HG02623 (cell line): ENCODE measurements around the gene SPATA13.

Experiments
- ATAC-seq: cut with Tn5 transposase; IDR thresholded peaks from one replicate; pipeline ENCODE4 v1.9.1; 2021; ENCODE audit warnings: moderate library complexity; ENCODE audit not compliant: unreplicated experiment

Gene SPATA13

DNA sequence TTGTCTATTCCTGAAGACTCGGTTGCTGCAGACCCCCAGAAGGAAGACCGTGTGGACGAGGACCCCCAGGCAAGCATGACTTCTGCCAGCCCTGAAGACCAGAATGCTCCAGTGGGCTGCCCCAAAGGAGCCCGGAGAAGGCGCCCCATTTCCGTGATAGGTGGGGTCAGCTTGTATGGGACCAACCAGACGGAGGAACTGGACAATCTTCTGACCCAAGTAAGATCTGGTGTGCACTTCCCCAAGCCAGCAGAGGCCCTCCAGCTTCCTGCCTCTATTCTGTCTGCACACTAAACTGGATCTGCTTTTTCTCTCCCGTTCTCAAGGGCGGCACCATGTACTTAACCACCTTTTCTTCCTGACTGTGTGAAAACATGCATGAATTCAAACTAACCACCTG, 89.1 kb downstream of the SPATA13 start:
- no peak for ATAC-seq

DNA sequence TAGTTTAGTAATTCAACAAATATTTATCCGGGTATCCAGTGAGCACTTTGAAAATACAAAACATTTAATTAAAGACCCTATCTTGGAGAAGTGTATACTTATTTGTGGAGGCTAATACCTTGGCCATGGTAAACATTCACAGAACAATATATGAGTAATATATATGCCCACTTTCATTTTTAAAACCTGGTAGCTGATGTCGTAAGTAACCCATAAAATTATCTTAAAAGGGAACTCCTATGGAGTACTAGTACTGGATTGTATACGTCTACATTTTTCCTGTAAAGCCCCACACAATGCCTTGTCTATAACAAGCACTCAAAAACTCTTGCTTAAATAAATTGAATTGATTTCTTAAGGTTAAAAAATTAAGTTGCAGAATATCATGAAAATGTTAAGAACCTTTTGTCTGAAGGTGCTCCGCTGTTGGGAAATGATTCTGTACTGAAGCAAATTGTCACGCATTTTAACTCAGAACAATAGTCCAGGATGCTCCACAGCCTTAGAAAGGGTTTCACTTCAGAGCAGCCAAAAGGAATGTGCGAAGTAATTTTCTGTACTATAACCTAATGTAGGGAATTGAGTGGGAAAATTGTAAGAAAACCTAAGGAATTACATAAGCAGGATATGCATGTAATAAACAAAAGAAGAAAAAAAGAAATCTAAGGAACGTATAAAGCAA, 90.0 kb downstream of the SPATA13 start:
- no peak for ATAC-seq

DNA sequence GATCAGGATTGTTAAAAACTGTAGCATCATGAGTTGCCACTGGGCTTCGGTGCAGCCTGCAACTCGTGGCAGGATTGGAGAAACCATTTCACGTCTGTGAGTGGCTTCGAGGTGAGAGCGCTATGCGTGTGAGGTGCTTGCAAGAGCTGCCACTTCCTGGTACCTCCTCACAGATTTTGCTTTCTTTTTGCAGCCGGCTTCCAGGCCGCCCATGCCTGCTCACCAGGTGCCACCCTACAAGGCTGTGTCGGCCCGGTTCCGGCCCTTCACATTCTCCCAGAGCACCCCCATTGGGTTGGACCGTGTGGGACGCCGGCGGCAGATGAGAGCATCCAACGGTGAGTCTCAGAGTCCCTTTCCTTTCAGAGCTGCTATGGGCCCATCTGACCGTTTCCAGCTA, 91.0 kb downstream of the SPATA13 start:
- no peak for ATAC-seq

DNA sequence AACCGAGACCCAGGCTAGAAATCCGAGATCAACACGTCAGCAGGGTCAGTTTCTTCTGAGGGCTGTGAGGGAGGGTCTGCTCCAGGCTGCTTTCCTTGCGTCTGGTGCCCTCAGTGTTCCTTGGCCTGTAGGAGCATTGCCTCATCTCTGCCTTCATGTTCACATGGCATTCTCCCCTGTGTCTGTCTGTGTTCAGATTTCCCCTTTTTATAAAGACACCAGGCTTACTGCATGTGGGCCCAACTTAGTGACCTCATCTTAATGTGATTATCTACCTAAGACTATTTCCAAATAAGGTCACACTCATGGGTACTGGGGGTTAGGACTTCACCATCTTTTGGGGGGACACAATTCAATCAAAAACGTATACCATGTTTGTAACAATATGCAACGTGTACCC, 91.6 kb downstream of the SPATA13 start:
- no peak for ATAC-seq

DNA sequence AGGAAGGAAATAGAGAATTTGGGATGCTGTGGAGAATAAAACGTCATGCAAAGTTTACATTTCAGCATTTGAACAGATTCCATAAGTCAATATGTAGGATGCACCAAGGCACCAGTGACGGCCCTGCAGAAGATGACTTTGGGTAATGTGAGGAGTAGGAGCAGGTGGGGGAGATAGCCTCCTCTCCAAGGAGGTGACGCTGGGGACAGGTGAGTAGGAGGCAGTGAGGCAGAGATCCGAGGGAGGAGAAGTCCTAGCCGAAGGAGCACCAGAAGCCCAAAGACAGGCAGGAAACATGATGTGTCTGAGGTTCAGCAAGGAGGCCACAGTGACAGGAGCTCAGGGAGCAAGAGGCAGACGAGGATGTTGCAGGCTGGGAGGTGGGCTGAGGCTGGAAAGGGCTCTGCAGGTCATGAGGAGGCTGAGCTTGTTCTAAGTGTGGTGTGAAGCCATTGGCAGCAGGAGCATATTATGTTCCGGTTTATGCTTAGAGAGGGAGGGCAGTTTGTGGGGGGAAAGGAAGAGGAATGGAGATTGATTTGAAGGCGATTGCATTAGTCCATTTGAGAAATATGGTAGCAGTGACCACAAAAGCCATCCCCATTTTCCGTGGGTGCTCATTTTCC, 93.1 kb downstream of the SPATA13 start:
- no peak for ATAC-seq

DNA sequence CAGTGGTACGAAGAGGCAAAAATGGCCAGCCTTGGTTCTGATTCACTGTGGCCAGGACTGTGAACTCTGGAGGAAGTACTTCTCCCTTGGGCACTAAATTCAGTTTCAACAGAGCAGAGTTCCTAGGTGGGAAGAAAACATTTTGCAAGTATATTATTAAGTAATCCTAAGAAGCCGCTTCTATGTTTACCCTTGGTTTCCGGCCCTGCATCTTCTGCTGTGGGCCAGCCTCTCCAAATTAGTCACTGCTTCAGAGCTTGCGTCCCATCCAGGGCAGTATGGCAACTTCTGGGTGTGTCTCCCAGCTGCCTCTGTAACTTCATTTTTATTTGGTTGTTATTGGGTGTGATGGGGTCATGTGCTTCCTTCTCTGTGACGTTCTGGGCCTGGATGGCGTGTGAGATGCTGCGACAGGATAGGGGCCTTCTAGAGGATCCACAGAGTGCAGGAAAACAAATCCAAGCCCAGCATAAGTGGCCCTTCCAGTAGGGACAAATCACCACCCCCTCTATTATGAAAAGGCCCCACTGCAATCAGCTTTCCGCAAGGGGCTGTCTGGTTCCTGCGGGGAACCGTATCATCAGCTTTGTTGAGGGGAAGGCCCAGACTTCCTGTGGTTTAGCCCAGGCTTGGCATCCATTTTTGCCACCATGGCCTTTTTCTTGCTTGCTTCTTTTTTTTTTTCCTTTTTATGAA, 93.8 kb downstream of the SPATA13 start:
- ATAC-seq: no peak

DNA sequence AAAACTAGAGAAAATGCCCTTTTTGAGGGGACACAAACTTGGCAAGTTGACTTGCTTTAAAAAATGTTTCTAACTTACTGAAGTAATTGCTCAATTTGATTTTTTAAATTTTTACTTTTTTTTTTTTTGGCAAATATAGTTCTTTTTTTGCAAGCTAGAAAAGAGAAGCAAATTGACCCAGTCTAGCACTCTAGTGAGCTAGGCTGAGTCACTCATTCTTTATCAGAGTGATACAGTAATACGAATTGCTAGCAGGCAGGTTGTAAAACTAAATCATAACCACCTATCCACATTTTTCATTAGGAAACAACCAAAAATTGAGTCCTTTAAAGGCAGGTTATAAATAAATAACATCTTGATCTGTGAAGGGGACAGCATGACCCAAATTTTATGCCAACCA, 97.0 kb downstream of the SPATA13 start:
- no peak for ATAC-seq

DNA sequence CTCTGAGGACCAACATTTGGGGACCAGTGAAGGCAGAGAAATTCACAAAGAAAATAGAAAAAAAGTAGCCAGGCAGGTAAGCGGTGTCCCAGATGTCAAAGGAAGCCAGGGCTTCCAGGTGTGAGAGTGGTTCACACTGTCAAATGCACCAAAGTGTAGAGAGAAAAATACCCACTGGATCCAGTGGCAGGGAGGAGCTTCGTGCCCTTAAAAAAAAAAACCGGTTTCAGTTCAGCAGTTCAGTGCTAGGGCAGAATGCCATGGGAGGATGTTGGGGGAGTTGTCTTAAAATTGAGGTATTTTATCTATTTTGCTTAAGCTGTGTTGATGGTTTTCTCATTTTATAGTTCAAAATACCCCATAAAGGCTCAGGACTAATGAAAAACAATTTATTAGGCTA, 101.0 kb downstream of the SPATA13 start:
- ATAC-seq: no peak

DNA sequence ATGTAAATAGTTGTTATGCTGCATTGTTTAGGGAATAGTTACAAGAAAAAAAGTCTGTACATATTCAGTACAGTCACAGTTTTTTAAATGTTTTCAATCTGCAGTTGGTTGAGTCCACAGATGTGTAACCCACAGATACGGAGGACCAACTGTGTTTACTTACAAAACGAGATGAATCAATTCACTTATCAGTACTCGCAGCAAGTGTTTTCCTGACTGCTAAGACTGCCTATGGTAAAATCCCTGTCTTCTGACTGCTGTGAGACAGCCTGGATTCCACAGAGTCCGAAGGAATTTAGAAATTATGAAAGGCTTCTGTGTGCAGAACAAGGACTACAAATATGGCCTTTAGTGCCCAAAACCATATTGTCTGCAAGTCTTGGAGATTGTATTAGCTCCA, 103.1 kb downstream of the SPATA13 start:
- no peak for ATAC-seq

DNA sequence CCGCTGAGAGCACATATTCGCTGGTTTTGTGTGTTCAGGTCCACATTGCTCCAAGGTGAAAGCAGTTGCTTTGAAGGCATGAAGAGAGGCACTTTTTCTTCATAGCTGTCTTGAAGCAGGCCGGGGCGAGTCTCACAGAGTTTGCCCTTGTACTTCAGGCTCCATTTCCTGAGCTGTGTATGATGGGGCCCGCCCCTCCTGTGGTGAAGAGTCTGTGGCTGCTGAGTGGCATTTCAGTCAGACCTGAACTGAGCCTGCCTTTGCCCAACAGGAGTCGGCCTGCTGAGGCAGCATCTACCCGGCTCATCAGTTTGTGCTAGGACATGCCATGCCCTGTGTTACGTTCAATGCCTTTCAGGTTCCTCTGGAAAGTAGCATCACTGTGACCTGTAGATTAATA, 104.5 kb downstream of the SPATA13 start:
- no peak for ATAC-seq

DNA sequence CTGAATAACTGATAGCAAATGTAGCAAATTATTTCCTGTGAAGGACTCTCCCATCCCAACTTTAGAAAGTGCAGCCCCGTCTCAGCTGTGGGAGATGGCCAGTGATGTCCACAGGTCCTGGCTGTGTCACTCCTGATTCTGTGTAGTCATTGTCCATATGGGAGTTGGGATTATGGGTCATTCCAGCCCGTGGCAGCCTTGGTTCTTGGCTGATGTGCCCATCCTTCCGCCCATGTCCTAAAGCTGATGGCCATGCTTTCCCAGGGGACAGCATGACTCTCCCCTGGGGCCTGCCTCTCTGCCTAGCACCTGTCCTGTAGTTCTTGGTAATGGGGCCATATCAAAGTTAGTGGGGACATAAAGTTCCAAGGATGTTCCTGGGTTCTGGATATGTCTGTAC, 104.9 kb downstream of the SPATA13 start:
- no peak for ATAC-seq

DNA sequence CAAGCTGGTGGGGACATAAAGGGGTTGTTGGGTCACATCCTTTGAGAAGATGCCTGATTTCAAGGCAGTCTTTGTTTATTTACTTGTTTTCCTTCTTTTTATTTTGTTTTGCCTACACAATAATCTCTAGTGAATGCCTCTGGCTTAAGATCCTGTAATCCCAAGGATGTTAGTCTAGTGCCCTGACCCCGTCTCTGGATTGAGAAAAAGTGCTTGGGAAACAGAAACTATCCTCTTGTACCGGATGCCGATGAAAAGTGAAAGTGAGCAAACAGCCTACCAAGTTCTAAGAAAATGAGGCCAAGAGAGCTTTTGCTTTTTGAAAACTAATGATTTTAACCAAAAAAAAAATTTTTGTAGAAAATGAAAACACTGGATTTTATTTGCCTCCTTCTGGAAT, 106.8 kb downstream of the SPATA13 start:
- ATAC-seq: no peak

DNA sequence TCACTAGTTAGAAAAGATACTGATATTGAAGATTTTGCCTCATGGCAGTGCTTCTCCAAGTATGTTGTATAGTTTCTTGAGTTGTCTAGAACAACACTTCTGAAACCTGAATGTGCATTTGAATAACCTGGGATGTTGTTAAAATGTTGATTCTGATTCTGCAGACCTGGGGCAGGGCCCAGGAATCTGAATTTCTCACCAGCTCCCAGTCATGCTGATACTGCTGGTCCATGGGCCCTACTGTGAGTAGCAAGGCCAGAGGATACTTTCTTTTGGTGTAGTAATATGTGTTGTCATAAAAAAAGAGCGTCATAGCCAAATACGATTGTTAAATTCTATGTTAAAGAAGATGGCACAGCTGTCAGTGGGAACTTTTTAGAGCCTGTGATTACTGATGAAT, 107.3 kb downstream of the SPATA13 start:
- ATAC-seq: no peak

DNA sequence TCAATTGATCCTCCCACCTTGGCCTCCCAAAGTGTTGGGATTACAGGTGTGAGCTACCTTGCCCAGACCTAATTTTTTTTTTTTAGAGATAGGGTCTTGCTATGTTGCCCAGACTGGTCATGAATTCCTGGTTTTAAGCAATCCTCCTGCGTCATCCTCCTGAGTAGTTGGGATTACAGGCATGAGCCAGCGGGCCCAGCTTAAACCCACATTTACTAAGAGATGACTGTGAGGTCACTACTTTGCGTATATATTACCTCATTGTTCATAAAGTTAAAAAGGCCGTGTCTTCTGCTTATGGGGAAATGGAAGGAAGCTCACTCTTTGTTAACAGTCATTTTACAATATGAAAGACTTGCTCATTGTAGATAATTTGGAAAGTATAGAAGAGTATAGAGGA, 109.3 kb downstream of the SPATA13 start:
- ATAC-seq: no peak

DNA sequence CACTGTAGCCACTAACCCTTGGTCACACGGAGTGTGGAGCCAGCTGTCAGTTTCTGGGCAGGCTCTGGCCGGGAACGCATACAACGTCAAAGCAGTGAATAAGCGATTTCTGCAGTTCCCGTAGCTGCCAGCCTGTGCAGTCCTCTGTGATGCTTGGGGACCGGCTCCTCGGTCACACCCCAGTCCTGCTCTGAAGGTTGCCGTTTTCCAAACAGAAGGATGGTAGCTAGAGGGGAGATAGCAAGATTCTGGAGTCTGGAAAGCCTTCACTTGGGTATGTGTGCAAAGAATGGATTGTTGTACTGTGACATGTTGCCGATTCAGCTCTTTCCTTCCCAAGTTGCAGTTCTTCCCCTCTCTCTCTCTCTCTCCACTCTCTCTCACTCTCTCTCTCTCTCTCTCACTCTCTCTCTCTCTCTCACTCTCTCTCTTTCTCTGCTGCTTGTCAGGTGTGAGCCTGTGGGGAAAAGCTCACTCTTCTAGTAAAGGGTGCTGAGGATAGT, 110.2 kb downstream of the SPATA13 start:
- peak; percentile 36 for ATAC-seq

DNA sequence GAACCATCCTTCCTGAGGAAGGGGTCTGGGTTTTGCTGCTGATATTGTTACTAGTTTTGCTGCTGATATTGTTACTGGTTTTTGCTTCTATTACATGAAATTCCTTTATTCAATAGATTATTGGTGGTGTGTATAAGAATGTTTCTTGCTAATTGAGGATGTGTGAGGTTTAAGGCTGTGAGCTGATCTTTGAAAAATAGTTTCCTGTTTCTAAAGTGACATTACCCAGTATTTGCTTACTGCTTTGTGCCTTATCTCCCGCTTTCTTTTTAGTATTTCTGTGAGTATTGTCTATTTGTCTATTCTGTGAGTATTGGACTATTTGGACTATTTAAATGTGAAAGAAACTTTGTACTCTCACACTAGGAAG, 110.7 kb downstream of the SPATA13 start:
- no peak for ATAC-seq

DNA sequence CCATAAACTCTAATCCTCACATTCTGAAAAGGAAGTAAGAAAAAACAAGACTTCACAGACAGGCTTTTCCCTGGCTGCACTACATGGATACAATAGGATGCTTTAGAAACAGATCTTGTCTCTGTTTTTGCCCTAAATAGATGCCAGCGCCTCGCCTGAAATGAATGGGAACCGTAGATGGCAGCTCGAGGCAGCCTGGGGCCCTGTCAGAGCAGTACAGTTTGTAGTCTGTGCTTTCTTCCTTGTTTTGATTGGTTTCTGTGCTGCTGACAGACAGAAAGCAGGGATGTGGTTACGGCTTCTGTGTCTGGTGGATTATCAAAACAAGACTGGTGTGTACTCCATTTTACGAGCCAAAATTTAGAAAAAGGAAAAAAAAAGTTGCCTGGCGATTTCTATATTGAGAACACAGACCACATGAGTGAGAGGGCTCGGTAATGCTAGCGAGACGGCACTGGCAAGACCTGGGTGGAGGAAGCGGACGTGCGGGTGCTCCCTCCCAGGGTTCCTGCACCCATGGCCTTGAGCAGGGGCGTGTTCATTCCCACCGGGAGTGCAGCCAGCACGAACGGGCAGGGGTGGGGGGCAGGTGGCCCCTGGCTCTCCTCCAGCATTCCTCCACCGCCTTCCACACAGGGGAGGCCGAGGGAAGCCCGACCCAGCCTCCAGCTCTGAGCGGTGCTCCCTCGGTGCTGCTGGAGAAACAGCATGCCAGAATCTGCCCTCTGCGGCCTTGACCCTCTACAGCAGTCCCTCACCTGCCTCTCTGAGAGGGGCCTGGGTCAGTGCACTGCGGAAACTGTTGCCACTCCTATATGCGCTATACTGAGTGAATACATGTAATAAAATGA, 111.3 kb downstream of the SPATA13 start:
- ATAC-seq: peak; percentile 41

DNA sequence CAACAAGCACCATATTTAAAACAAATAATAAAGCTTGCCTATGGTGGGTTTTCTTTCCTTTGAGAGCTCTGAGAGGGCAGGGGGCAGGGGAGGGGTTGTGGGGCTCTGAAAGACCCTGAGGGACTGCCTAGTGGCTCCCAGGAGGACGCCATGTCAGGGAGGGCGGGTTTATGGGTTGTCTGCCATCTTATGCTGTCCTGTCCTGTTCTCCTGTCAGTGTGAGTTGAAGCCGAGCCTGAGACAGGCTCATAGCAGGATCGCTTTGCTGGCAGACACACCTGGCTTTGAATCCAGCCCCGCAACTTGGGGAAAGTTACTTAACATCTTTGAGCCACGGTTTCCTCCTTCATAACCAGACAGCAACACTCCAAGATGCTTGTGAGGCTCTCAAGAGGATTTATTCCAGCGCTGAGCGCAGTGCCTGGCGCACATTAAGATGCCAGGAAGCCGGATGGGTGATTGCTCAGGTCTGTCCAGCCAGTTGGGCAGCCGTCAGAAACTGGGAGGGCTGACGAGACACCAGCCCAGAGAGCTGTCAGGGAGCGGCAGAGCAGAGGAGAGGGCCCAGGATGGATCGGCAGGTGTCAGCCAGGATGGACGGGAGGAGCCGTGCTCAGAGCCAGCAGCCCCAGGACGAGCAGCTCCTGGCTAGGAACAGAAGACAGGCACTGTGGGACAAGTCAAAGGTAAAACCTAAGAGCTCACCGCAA, 112.1 kb downstream of the SPATA13 start:
- no peak for ATAC-seq

DNA sequence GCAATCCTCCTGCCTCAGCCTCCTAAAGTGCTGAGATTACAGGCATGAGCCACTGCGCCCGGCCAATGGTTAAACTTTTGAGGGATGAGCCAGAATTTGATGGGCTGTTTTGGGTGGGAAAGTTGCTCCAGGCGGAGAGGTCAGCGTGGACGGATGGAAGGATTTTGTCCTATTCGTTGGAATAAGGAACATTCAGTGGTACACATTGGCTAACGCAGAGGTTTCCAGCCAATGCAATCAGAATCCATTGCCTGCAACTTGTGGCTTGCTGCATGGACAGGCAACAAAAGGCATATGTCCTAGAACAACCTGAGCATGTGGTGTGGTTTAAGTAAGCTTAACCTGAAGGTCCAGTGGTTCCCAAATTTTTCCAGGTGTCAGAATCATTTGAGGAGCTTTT, 113.4 kb downstream of the SPATA13 start:
- ATAC-seq: no peak

DNA sequence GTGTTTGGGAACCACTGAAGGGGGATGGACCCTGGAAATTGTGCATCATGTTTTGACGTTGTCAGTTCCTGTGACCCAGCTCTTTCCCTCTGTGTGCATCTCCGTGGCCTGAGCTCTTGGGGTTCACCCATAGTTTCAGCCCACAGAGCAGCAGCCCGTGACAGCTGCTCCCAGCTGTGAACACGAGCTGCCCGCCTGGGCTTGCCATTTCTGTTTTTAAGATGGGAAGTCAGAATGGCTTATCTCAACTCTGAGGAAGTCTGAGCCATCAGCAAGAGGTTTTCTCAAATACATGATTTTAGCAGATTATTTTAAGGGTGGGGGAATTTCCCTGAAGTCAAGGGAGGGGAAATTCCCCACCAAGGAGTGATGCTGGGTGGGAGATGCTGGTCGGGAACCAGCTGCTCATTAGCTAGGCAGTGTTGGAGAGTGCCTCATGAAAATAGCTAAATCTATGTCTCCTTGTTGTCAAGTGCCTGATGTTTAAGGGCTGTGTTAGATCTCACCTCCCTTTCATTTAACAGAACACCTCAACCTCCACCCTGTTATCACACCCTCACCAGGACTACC, 114.0 kb downstream of the SPATA13 start:
- peak; percentile 60 for ATAC-seq
